Measurements from ENCODE around the gene TXNL4B. TPM values are rescaled to one million over a fixed set of nuclear protein-coding genes. Genes with fewer than 3 reads are reported as not detected.
A peak's percentile ranks its signal among the peaks of the same experiment; 100 is the strongest.

Gene TXNL4B
- total RNA-seq, 1 experiment from 2014 or later, result 9.9 TPM

DNA sequence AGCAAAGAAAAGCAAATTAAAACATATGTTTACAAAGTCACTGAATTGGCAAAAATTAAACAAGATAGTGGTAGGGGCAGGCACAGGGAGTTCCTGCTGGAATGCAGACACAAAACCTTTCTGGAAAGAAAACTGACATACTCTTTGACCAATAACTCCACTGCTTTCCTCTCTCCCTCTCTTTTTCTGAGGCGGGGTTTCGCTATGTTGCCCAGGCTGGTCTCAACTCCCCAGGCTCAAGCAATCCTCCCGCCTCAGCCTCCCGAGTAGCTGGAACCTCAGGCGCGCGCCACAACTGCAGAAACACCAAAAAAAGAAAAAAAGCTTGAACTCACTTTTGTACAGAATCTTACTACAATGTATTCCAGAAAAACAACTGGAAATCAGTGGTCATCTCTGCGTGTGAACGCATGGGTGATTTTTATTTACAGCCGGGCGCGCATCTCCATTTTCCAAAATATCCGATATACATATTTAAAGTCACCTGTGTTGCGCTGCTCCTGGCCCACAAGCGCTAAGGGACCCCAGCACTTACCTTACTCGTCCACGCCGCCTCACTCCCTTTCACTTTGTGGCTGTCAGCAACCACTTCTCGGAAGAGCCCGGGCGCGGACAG is 480 bp downstream of the TXNL4B start:
- Histone ChIP-seq H2BK5ac (ENCODE audit: insufficient read length, low read length) (no peak overlapping the region), H3K9ac (ENCODE audit: extremely low read depth, insufficient read length, low read length) (peak overlapping the region; percentile 64), H3K4me2 (ENCODE audit: insufficient read depth, insufficient read length, low read length) (peak overlapping the region; percentile 64), H2BK12ac (ENCODE audit: insufficient read length, low read depth, low read length) (no peak overlapping the region), H2BK120ac (ENCODE audit: low read depth, low read length, poor library complexity, severe bottlenecking) (no peak overlapping the region), H3K4me1 (ENCODE audit: insufficient read depth, low read length) (peaks cover 7% of the 10 kb centered on the region; the same call in 1 of the 2 replicates), H3K23ac (ENCODE audit: insufficient read length, low read depth, low read length) (no peak overlapping the region), H4K20me1 (ENCODE audit: control insufficient read depth, insufficient read depth, insufficient read length) (no peaks in the 10 kb centered on the region), H4K91ac (ENCODE audit: insufficient read length, low read depth, low read length) (no peak overlapping the region), H3K56ac (ENCODE audit: insufficient read length, low read depth, low read length) (no peak overlapping the region), H2AK5ac (ENCODE audit: insufficient read length, low read length) (no peak overlapping the region), H2AFZ (ENCODE audit: low read length) (peak overlapping the region; percentile 69), H3K79me2 (ENCODE audit: insufficient read depth, low read length) (peaks cover 12% of the 10 kb centered on the region; the same call in 1 of the 2 replicates), H2BK20ac (ENCODE audit: low read depth, low read length, poor library complexity, severe bottlenecking) (no peak overlapping the region), H3K27me3 (ENCODE audit: insufficient read depth, low read length) (no peaks in the 10 kb centered on the region), H3T11ph (ENCODE audit: low read length) (no peak overlapping the region), H3K14ac (ENCODE audit: insufficient read depth, low read length) (peak overlapping the region; percentile 44; the same call in 1 of the 2 replicates), H4K5ac (ENCODE audit: insufficient read length, low read depth, low read length) (no peak overlapping the region), H3K27ac (ENCODE audit: insufficient read length, low read depth, low read length) (no peak overlapping the region), H3K18ac (ENCODE audit: insufficient read length, low read depth, low read length) (peak overlapping the region; percentile 27), H4K8ac (replicated peaks; ENCODE audit: insufficient read length, low read depth, low read length) (no peak overlapping the region), H3K79me1 (ENCODE audit: insufficient read depth, low read depth, low read length, poor library complexity, severe bottlenecking) (peaks cover 7% of the 10 kb centered on the region), H3K4ac (ENCODE audit: low read depth, low read length) (no peak overlapping the region), H3K23me2 (ENCODE audit: insufficient read length, low read depth, low read length, poor library complexity, severe bottlenecking) (peaks cover 6% of the 10 kb centered on the region), H2BK15ac (ENCODE audit: low read depth, low read length) (no peak overlapping the region), H3K9me3 (ENCODE audit: control insufficient read depth, low read depth, low read length) (no peaks in the 10 kb centered on the region)
- no CpG with 5 or more reads among the region's 22 CpGs for WGBS (ENCODE audit: extremely low coverage, insufficient read length, low lambda C conversion rate)
- Mint-ChIP-seq H3K4me3 (peak overlapping the region; percentile 98), H3K36me3 (ENCODE audit: insufficient read depth in 1 of 3, low read depth in 3 of 3) (peaks cover 2 to 39% (median 38%) of the 10 kb centered on the region in 3 experiments; a peak in 5 of 7 replicates), H3K9me3 (no peaks in the 10 kb centered on the region), H3K27me3 (ENCODE audit: low read depth) (no peaks in the 10 kb centered on the region), H3K27ac (peak overlapping the region; percentile 65 to 98 (median 96); a peak in 6 of 7 replicates), H3K4me1 (peaks cover 14 to 16% of the 10 kb centered on the region in 2 experiments)
- TF ChIP-seq, protein P1, sequence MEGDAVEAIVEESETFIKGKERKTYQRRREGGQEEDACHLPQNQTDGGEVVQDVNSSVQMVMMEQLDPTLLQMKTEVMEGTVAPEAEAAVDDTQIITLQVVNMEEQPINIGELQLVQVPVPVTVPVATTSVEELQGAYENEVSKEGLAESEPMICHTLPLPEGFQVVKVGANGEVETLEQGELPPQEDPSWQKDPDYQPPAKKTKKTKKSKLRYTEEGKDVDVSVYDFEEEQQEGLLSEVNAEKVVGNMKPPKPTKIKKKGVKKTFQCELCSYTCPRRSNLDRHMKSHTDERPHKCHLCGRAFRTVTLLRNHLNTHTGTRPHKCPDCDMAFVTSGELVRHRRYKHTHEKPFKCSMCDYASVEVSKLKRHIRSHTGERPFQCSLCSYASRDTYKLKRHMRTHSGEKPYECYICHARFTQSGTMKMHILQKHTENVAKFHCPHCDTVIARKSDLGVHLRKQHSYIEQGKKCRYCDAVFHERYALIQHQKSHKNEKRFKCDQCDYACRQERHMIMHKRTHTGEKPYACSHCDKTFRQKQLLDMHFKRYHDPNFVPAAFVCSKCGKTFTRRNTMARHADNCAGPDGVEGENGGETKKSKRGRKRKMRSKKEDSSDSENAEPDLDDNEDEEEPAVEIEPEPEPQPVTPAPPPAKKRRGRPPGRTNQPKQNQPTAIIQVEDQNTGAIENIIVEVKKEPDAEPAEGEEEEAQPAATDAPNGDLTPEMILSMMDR (conservative IDR thresholded peaks at IDR 0.05), result no peak
- no peak for DNase-seq

All from H9 (cell line).